ENCODE results near the gene PARP2.
"Not testable (repeated sequence)": the region's sequence is repeated elsewhere in the genome, so short reads cannot be mapped to it uniquely, and the experiment has no call there.

Gene PARP2, protein sequence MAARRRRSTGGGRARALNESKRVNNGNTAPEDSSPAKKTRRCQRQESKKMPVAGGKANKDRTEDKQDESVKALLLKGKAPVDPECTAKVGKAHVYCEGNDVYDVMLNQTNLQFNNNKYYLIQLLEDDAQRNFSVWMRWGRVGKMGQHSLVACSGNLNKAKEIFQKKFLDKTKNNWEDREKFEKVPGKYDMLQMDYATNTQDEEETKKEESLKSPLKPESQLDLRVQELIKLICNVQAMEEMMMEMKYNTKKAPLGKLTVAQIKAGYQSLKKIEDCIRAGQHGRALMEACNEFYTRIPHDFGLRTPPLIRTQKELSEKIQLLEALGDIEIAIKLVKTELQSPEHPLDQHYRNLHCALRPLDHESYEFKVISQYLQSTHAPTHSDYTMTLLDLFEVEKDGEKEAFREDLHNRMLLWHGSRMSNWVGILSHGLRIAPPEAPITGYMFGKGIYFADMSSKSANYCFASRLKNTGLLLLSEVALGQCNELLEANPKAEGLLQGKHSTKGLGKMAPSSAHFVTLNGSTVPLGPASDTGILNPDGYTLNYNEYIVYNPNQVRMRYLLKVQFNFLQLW

DNA sequence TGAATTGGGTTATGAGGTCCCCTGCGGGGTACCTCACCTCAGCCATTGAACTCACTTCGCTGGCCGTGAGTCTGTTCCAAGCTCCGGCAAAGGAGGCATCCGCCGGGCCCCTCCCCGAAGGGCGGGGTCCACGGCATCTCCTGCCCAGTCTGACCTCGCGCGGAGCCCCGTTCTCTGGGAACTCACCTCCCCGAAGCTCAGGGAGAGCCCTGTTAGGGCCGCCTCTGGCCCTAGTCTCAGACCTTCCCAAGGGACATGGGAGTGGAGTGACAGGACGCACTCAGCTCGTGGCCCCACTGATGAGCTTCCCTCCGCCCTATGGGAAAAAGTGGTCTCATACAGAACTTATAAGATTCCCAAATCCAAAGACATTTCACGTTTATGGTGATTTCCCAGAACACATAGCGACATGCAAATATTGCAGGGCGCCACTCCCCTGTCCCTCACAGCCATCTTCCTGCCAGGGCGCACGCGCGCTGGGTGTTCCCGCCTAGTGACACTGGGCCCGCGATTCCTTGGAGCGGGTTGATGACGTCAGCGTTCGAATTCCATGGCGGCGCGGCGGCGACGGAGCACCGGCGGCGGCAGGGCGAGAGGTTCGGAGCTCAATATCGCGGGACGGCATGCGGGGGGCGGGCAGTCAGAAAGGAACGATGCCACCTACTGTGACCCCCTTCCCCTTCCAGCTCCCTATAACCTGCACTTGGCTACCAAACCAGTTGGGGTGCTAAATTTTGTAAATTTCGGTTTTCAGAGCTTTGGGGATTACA, at the start of gene PARP2:
PARP2 (plus strand) TSS at position 544 of the 770 bp plus-strand sequence; CDS start at position 551, 7 bp downstream.
- peak; percentile 94 to 97 for DNase-seq

DNA sequence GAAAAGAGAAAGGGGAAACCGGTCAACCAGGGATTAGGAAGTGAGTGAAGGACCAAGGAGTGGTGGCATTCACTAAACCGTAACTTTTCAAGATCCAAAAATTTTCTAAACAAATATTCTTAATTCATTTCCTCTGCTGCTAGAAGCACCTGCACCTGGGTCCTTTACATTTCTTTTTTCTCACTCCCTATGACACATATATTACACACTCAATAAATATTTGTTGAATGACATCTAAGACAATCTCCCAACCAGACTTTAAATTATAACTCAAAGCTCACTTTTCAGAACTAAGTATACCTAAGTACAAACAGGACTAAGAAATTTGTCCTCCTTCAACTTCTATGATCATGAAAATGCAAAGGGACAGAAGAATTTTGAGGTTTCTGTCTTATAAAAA, 48.8 kb upstream of the PARP2 start:
- DNase-seq = no peak

DNA sequence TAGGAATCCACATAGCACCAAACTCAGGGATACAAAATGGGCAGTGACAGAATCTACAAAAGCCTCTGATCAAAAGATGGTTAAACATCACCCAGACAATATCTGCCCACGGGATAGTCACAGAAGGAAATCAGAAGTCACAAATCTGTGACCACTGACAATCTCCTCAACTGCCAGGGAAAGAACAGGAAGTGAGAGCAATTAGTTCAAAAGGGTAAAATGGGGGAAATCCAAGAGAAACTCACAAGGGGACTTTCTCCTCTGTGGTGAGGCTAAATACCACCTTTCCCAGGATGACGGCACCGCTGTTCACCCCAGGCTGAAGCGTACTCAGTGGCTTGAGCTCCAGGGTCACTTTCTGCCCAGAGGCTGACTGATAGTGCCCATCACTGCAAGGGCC, 48.4 kb upstream of the PARP2 start:
- peak in 1 of 2 donors; percentile 2 for DNase-seq

DNA sequence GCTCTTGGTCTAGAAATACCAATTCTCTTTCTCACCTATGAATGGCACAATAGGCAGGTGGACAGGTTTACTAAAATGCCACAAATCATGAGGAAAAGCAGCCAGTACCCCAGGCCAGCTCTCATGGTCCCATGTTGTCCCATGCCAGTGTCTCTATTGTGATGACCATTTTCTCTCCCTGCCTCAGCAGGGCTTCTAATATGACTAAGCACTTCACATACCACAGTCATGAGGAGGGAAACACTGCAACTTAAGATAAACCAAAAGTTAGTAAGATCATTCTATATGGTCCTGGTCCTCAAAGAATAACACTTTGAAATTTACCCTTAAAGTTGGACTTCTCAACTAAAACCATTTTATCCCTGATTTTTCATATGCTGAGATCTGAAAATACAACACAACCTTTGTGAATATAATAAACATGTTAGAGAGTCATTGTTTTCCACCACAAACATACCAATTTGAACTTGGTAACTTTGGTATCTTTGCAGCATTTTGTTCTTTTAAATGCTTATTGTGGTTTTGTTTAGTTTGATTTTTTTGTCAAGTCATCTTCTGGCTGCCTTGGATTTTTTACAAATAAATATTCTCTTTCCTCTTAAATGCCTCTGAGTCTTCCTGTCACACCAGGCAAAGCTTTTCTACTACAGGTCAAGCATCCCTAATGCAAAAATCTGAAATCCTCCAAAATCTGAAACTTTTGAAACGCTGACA, 41.2 kb upstream of the PARP2 start:
- DNase-seq = no peak

DNA sequence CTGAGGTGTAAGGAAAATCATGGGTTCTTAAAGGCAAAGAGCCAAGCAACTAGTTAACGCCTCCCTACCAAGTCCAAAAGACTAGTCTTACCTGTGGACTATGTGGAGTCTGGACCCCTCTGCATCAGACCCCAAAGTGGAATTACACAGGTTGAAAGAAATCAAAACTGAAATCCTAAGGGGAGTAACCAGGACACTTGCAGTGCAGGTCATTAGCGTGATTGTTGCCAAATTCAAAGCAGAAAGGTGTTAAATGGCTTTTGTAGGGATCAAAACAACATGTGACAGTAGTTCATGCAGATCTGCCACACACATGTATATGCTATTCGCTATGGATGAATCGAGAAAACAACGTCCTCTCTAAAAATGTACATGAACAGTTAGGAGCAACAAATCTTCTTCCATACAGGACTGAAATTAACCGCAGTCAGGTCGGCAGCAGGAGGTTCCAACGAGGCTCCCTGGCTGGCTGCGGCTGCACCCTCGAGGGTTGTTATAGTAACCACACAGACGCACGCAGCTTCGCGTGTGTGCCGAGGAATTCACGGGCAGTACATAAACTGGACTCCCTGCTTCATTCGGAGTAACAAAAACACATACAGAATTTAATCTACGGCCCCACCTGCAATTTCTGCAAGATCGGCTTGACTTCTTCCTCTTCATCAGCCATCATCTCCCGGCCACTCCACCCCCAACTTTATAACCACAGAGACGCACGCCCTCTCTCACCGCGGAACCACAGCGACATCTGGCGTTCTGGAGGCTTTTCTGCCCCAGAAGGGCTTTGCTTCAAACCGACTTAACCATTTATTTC, 38.0 kb upstream of the PARP2 start, which contains the start of gene TTC5:
TTC5 (minus strand) TSS at position 687 of the 814 bp plus-strand sequence; CDS start at position 673, 14 bp downstream.
- DNase-seq = peak; percentile 86 to 92

DNA sequence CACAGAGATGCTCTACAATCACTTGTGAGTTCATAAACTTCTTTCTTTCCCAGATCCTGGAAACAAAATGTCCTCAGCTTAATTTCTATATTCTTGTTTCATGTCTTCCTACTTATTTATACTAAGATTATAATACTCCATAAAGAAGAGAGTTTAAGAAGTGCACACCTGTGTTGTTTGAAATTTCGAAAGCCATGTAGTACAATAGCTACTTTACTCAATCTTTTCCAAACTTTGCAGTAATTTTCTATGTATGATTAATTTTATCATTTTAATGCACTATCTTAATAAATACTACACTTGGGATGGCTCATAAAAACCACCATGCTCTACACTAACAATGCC, 37.4 kb upstream of the PARP2 start:
- DNase-seq = no peak

DNA sequence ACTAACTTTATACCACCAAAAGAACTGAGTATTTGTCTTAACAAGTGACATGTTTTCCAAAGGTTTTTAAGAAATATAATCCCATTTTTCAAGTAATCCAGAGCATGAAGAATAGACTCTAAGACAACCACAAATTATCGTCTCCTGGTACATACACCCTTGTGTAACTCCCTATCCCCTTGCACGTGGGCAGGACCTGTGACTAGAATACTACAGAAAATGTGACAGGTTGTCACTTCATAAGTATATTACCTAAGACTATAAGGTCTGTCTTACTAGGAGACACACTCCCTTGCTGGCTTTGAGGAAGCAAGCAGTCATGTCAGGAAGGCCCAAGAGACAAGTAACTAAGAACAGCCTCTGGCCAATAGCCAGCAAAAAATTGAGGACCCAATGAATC, 29.4 kb upstream of the PARP2 start:
- no peak for DNase-seq

DNA sequence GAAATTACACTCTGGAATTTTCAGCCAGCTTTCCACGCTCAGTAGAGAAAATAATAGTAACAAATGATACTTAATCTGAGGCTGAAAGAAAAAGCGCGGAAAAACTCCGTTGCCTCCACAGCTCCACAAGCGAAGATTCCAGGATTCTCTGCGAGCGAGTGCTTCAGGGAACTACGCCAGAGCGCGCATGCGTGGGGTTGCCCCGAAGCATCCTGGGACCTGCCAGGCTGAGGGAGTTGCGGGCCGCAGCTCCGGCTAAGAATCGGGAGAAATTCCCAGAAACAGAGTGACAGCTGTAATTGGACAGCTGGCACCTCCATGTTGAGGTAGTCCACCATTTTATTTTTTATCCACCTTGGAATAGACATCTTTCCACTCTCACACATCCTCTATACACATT, 25.7 kb upstream of the PARP2 start:
- no peak for DNase-seq

DNA sequence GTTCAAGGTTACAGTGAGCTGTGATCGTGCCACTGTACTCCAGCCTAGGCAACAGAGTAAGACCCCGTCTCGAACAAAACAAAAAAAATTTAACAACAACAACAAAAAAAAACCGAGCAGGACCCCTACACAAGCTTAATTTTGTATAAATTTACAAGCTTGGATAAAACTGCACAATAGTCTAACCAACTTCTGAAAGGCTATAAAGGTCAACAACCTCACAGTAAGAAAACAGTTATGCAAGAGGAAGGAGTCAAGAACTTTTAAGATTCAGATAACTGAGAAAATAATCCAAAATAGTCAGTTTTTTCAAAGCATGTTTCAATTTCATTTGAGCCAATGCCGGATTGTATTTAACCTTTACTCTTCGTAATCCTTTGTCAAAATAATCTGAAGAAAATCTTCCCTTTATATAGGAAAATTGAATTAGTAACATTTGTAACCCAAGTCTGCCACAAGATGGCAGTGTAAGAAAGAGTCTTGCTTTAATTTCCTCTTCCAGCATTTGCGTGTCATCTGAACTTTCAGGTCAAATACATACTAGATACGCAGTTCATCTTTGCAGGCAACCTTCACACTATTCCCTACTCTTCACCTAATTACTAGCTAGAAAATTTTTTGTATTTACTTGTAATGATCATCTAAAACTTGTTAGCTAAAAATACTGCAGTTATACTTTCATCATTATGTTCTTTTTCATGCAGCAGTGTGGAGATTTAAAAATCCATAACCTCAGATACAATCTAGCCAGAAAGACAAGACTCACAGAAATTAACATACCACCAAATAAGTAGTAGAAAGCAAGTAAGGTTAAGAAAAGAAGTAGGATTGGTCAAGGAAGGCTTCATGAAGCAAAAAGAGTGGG, 16.2 kb upstream of the PARP2 start:
- DNase-seq = peak in 1 of 2 donors; percentile 77

DNA sequence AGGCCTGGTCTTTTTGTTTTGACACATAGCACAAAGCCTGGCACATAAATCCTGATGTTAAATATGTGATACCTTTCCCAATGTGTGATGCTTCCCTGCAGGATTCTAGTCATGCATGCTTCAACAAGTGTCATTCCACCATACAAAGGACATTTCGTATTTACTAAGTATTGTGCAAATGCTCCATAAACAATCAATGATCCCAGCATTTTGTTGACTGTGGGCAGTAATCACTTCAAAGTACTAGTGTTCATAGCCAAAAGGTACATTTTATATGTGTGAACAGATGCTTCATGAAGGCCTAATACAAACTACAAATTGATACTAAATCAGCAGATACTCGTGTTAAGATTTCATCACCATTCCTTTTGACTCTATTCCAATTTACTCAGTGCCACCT, 14.7 kb upstream of the PARP2 start:
- no peak for DNase-seq

DNA sequence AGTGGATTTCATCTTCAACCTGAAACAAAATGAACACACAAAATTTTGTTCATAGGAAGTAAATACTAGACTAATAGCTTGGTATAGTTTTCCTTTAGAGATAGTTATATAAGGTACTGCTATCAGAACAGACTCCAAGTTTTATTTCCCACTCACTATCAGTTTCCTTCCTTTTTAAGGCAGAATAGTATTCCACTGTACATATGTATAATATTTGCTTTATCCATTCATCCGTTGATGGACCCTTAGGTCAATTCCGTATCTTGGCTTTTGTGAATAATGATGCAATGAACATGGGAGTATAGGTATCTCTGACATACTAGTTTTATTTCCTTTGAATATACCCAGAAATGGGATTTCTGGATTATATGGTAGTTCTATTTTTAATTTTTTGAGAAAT, 14.1 kb upstream of the PARP2 start:
- DNase-seq = no peak

DNA sequence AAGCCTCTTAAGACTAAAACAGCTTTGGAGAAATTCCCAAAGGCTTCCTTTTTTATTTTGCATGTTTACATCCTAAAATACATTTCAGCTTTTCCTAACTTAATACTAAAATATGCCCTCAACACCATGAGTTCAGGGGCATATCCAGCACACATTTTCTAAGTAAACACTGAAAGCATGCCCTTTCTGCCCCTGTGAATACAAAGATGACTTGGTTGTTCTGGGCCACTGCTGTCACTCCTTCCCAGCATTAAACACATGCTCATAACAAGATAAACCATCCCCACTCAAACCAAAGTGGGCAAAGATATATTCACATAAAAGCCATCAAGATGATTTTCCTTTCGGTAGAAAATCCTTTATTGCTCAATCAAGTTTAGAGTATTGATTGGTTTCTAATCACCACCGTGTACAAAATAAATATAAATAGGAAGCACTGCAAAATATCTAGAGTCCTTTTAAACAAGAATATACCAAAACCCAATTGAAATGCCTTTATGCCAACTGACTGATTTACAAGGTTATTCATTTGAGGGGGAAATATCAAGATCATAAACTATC, 12.3 kb upstream of the PARP2 start:
- no peak for DNase-seq

DNA sequence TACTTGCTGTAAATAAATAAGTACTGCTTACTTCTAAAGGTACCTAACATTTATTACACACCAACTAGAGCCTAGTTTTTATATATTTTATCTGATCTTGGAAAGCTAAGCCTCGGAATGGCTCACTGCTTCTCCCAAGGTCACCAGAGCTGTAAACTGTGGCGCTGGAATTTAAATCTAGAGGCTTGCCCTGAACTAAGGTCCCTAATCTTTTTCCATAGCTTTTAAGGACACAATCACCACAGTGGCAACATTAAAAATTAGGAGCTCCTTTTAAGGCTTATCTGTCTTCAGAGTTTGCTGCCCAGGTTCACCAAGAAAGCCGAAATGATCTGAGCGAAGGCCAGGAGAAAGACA, 11.0 kb upstream of the PARP2 start:
- no peak for DNase-seq

DNA sequence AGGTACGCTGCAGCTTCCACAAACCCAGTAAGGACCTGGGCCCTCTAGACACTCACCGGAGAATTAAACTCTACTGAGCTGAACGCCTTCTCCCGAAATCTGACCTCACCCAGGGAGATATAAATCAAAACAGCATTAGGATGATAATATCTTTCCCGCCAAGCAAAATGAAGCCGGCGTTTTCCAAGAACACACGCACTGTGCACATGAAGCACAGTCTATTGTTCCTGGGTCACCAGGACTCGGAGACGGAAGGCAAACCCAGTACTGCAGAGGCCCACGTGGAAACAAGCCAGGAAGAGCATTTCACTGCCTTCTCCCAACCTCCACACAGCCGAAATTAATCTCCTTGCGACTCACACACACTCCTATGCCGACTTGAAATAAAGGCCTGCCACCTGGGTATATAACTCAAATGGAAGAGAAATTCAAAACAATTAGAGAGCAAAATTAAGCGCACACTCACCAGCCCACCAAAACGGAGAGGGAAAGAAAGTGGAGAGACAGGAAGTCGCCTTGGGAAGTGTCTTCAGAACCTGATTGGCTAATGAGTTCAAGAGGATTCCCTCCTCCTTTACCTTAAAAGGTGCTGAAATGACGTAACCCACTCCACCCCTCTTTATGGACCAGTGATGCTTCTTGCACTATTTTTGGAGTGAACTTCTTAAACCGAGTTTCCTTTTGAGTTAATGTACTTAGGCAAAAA, 10.5 kb upstream of the PARP2 start, which contains the start of gene CCNB1IP1:
CCNB1IP1 (minus strand) TSS at position 492 of the 706 bp plus-strand sequence. CDS start 16,756 bp downstream, outside the sequence.
- peak; percentile 57 to 80 for DNase-seq

DNA sequence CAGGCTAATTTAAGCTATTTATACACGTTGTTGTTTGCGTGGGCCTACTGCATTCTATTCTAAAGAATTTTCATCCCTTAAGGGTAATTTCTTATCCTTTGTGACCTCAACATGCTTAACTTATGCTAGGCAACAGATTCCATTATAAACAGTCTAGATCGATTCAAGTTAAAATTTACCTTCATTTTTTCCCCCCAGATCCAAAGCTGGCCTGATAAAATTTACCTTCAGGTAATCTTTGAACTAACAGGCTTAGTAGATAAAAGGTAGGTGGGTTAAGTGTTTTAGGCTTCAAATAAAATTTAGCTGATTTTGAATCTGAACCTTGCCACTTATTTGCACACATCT, 10.0 kb upstream of the PARP2 start:
- no peak for DNase-seq

DNA sequence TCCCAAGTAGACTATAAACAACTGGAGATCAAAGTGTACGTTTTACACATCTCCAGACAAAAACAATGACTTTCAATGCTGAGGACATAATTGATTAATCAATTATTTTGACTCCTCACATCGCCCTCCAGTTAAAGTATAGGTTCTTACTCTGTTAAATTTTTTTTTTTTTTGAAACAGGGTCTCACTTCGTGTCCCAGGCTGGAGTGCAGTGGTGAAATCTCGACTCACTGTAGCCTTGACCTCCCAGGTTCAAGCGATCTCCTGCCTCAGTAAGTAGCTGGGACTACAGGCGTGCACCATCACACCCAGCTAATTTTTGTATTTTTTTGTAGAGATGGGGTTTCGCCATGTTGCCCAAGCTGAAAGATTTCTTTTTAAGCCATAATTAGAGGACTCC, 9.4 kb upstream of the PARP2 start:
- no peak for DNase-seq

DNA sequence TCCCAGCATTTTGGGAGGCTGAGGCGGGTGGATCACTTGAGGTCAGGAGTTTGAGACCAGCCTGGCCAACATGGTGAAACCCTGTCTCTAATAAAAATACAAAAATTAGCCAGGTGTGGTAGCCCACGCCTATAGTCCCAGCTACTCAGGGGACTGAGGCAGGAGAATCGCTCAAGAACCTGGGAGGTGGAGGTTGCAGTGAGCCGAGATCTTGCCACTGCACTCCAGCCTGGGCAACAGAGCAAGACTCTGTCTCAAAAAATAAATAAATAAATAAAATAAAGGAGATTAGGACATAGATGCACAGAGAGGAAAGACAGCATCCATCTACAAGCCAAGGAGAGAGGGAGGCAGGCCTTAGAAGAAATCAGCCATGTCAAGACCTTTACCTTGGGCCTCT, 2.4 kb upstream of the PARP2 start:
- DNase-seq = not testable (repeated sequence)

DNA sequence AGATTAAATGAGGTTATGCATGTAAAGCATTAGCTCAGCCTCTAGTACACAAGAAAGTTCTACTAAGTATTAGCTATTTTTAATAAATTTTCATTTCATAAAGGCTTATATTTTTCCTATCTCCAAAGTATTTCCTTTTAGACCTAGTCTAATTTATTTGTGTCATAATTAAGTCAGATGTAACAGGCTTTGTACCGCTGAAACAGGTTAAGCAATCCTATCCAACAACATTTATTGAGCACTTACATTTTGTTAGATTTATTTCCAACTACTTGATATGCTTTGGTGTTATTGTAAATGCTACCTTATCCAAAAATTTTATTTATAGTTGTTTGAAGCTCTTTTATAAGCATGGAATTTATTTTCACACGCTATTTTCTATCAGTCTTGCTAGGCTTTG, 1.8 kb upstream of the PARP2 start:
- no peak for DNase-seq

DNA sequence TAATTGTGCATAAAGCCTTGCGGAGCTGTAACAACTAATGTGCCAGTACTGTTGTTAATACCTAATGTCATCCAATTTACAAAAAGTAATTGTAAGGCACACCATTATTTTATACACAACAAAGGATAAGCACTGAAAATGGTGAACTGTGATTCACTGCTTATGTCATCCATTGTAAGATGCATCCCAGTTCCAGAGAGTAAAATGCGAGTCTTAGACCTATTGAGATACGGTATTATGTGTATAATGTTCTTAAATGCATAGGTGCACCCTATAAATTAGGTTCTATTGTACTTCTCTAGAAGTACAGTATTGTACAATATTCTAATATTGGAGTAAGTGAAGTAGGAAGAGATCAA, 406 bp downstream of the PARP2 start:
- no peak for DNase-seq

DNA sequence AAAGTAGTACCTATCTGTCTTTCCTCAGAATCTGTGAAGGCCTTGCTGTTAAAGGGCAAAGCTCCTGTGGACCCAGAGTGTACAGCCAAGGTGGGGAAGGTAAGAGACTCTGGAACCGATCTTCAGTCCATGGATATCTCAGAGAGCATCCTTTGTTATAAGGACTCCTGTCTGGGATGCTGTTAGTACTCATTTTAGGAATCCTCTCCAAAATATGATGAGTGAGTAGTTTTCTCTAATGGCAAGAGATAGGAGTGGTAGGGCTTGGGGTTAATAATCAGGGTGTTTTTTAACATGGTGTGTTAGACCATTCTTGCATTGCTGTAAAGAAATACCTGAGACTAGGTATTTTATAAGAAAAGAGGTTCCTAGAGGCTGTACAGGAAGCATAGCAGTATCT, 1.9 kb downstream of the PARP2 start:
- DNase-seq = no peak

All from CD4-positive, alpha-beta T cell treated with Interleukin-1 beta for 1 hour (primary cell).